Neural progenitor cell (in vitro differentiated cells): ENCODE measurements around the gene PEAR1.

Source experiments
- EZH2 ChIP-seq: fragments of 200-600 bp; sonication (generic); IDR thresholded peaks from 2 replicates; pipeline ENCODE4 v1.6.1; 2017; ENCODE audit warnings: antibody characterized with exemption, mild to moderate bottlenecking, moderate library complexity
- TF ChIP-seq, protein P1 (sequence below): fragments of 200-600 bp; sonication (generic); IDR thresholded peaks from 2 replicates; pipeline ENCODE4 v1.5.1; 2017; ENCODE audit warnings: antibody characterized with exemption, mild to moderate bottlenecking

- TF ChIP-seq, protein P1, sequence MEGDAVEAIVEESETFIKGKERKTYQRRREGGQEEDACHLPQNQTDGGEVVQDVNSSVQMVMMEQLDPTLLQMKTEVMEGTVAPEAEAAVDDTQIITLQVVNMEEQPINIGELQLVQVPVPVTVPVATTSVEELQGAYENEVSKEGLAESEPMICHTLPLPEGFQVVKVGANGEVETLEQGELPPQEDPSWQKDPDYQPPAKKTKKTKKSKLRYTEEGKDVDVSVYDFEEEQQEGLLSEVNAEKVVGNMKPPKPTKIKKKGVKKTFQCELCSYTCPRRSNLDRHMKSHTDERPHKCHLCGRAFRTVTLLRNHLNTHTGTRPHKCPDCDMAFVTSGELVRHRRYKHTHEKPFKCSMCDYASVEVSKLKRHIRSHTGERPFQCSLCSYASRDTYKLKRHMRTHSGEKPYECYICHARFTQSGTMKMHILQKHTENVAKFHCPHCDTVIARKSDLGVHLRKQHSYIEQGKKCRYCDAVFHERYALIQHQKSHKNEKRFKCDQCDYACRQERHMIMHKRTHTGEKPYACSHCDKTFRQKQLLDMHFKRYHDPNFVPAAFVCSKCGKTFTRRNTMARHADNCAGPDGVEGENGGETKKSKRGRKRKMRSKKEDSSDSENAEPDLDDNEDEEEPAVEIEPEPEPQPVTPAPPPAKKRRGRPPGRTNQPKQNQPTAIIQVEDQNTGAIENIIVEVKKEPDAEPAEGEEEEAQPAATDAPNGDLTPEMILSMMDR: no peak
- TF ChIP-seq EZH2: no peak
Measured at GRCh38 chr1:156944848-156945247, 51.3 kb downstream of the PEAR1 start.
